HG03460 (cell line): ENCODE measurements around the gene UBE2H.
"Not testable (repeated sequence)": the region's sequence is repeated elsewhere in the genome, so short reads cannot be mapped to it uniquely, and the experiment has no call there.

ENCODE experiments used
- ATAC-seq: cut with Tn5 transposase; IDR thresholded peaks from one replicate; pipeline ENCODE4 v1.9.1; 2021; ENCODE audit not compliant: unreplicated experiment

Gene UBE2H

GRCh38 chr7:129875160-129875559 lies 77.6 kb downstream of the UBE2H start:
- no peak for ATAC-seq

- ATAC-seq: no peak
These were observed 78.0 kb downstream of the UBE2H start for GRCh38 chr7:129874722-129875121.

- ATAC-seq: no peak
These were observed 80.7 kb downstream of the UBE2H start for GRCh38 chr7:129872054-129872453.

GRCh38 chr7:129870668-129871067 lies 82.1 kb downstream of the UBE2H start:
- no peak for ATAC-seq

GRCh38 chr7:129866251-129866650 lies 86.5 kb downstream of the UBE2H start:
- no peak for ATAC-seq

GRCh38 chr7:129865925-129866201 lies 86.9 kb downstream of the UBE2H start:
- ATAC-seq: no peak

GRCh38 chr7:129865093-129865924 lies 87.5 kb downstream of the UBE2H start:
- ATAC-seq: no peak

- not testable (repeated sequence) for ATAC-seq
These were observed 88.1 kb downstream of the UBE2H start for GRCh38 chr7:129864676-129865075.

GRCh38 chr7:129864042-129864441 lies 88.7 kb downstream of the UBE2H start:
- ATAC-seq: no peak

- no peak for ATAC-seq
These were observed 90.1 kb downstream of the UBE2H start for GRCh38 chr7:129862682-129863081.

GRCh38 chr7:129860784-129861183 lies 92.0 kb downstream of the UBE2H start:
- not testable (repeated sequence) for ATAC-seq

- no peak for ATAC-seq
These were observed 93.6 kb downstream of the UBE2H start for GRCh38 chr7:129859183-129859582.

GRCh38 chr7:129858490-129858889 lies 94.3 kb downstream of the UBE2H start:
- no peak for ATAC-seq

GRCh38 chr7:129857313-129857712 lies 95.4 kb downstream of the UBE2H start:
- no peak for ATAC-seq

GRCh38 chr7:129855935-129856717 lies 96.6 kb downstream of the UBE2H start:
- no peak for ATAC-seq

GRCh38 chr7:129855234-129855673 lies 97.5 kb downstream of the UBE2H start:
- ATAC-seq: no peak

GRCh38 chr7:129854401-129854800 lies 98.4 kb downstream of the UBE2H start:
- ATAC-seq: no peak

GRCh38 chr7:129853661-129854268 lies 99.0 kb downstream of the UBE2H start:
- no peak for ATAC-seq

GRCh38 chr7:129851809-129852208 lies 101.0 kb downstream of the UBE2H start:
- no peak for ATAC-seq

- ATAC-seq: no peak
These were observed 101.6 kb downstream of the UBE2H start for GRCh38 chr7:129851174-129851573.

GRCh38 chr7:129848436-129848835 lies 104.3 kb downstream of the UBE2H start:
- ATAC-seq: no peak

GRCh38 chr7:129845972-129846327 lies 106.8 kb downstream of the UBE2H start:
- no peak for ATAC-seq
